HepG2 (cell line): Measurements from ENCODE around the gene ABCC1.

Experiments
- KAT8 ChIP-seq: IDR thresholded peaks from 2 replicates; pipeline ENCODE4 v1.6.1; 2016; ENCODE audit warnings: missing genetic modification reagents, missing compliant biosample characterization
- MBD4 ChIP-seq: IDR thresholded peaks from 2 replicates; pipeline ENCODE4 v1.6.1; 2012; ENCODE audit warnings: low read length, inconsistent platforms, borderline replicate concordance
- MNT ChIP-seq: fragments of 450-650 bp; IDR thresholded peaks from 2 replicates; pipeline ENCODE4 v1.6.1; 2016
- RNF2 ChIP-seq: fragments of 450-650 bp; conservative IDR thresholded peaks from 2 replicates; pipeline ENCODE4 v1.6.1; 2016; ENCODE audit warnings: low read depth
- ZHX1 ChIP-seq: sonication (generic); formaldehyde crosslinking; IDR thresholded peaks from 2 replicates; pipeline ENCODE4 v1.8.1; 2022; ENCODE audit warnings: low read depth, mild to moderate bottlenecking, missing genetic modification reagents
- ZNF609 ChIP-seq: sonication (generic); formaldehyde crosslinking; IDR thresholded peaks from 2 replicates; pipeline ENCODE4 v1.4.0; 2020; ENCODE audit warnings: mild to moderate bottlenecking, missing genetic modification reagents, borderline replicate concordance

- no peak for TF ChIP-seq KAT8 (CRISPR knock-in tag)
- no peak for TF ChIP-seq RNF2
- TF ChIP-seq MBD4 = no peak
- no peak for TF ChIP-seq MNT
- no peak for TF ChIP-seq ZNF609 (CRISPR knock-in tag)
- TF ChIP-seq ZHX1 (CRISPR knock-in tag) = no peak
Measured at GRCh38 chr16:16022683-16023064, 73.3 kb downstream of the ABCC1 start.
